NCI-H2227 (cell line): Measurements from ENCODE around the gene PWWP2B.

Source experiments
- DNase-seq: peaks from one replicate; lab custom pipeline; 2025; ENCODE audit not compliant: unreplicated experiment; lab: John Stamatoyannopoulos, UW

Gene PWWP2B

GRCh38 chr10:132455441-132455971, 58.5 kb downstream of the PWWP2B start:
- DNase-seq, result no peak

GRCh38 chr10:132455986-132456847, 59.2 kb downstream of the PWWP2B start:
- no peak for DNase-seq

DNA sequence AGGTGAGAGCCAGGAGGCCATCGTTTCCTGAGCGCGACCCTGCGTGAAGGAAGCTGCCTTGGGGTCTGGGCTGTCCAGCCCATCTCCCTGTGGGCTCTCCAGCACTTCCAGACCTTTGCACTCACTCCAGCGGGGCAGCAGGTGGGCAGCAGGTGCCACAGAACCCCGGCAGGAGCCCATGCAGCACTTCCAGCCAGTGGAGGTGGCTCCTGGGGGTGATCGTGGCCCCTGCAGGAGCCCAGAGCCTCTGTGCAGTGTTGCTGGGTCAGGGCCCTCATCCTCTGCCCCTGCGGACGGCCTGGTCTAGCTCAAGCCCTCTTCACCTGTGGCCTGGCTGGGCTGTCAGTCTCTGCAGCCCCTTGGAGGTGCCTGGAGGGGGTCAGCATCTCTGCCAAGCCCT, 59.9 kb downstream of the PWWP2B start:
- DNase-seq, result no peak

GRCh38 chr10:132457328-132458070, 60.5 kb downstream of the PWWP2B start:
- DNase-seq, result no peak

DNA sequence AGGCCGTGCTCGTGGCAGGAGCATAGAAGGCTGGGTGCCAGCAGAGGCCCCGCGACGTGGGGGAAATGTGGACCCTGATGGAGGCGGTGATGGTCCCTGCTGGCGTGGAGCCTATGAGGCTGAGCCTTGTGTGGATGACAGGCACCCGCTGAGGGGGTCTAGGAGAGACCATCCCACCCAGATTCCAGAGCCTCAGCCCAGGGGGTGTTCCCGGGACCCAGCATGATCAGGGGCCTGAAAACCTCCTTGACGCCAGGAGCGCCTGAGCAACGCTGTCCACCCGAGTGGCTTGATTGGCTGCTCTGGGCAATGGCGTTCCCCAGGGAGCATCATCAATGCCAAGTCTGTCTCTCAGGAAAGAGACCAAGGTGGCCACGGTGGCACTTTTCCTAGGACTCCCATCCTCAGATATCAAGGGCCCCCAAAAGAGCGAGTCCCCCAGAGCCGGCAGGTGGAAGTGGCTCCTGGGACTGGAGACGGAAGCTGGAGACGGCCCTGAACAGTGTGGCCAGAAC, 61.1 kb downstream of the PWWP2B start:
- no peak for DNase-seq

DNA sequence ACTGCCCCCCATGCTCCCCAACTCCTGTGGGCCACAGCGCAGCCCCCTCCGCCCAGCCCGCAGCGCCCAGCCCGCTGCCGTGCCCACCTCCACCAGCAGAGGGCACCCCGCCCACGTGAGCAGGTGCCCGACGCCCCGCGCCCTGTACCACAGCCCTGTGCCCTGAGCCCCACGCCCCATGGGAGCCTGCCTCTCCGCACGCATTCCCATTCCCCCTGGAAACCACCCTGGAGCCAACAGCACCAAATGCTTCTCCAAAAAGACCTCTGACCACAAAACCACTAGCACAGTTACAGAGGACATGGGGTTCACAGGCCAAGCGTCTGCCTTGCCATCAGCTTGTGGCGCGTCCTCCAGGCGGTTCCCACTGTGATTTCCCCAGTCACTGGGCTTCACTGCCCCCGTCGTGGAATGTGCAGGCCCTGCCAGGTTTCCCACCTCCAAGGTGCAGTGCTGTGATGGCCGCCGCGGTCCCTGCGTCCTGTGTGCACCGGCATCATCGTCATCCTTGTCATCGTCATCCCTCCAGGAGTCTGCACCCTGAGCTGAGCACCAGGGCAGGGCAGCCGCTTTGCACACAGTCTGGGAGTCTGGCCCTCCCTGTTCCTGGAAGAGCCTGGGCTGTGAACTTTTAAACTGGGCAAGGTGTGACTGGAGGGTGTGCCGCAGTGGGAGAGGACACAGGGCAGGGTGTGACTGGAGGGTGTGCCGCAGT, 61.7 kb downstream of the PWWP2B start:
- DNase-seq, result peak; percentile 34

- DNase-seq, result no peak
Measured at GRCh38 chr10:132459301-132460003, 62.5 kb downstream of the PWWP2B start.

GRCh38 chr10:132460071-132460470, 63.1 kb downstream of the PWWP2B start:
- DNase-seq, result no peak

- DNase-seq, result no peak
Measured at GRCh38 chr10:132460691-132461090, 63.7 kb downstream of the PWWP2B start.

- DNase-seq, result no peak
Measured at GRCh38 chr10:132461103-132461682, 64.2 kb downstream of the PWWP2B start.

GRCh38 chr10:132461683-132462231, 64.8 kb downstream of the PWWP2B start:
- no peak for DNase-seq

- no peak for DNase-seq
Measured at GRCh38 chr10:132462463-132463332, 65.7 kb downstream of the PWWP2B start.

DNA sequence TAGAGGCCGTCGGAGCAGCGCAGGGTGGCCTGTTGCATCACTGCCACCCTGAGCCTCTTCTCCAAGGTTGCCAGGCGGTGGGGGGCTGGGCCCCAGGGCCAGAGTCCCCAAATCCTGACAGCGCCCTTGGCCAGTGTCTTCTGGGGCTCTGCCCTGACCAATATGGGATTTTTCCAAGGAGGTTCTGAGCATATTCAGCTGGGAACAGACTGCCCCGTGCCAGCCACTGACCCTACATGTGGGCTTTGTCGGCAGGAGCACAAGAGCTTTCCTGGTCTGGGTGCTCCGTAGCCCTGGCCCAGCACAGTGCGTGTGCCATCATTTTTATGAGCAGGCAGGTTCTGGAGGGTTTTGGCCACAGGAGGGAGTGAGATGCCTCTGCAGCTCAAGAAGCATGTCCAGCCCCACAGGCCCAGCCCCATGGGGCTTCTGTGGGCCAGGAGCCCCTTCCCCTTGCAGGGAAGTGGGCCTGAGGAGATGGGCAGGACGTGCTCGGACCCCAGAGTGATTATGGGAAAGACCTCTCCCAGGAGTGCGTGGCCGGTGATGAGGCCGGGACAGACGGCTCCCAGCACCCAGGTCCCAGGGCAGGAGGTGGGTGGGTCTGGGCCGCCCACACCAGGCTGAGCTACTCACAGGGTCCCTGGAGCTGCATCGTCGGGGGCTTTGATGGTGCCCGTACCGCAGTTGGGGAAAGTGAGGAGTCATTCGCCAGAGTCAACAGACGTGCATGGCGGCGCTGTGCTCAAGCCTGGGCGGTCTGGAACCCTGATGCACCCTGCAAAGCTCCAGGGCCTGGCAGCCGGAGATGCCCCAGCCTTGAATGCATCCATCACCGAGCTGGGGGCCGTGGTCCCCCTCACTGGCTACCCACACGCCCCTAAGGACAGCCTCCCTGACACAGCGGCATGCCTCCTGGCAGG, 66.6 kb downstream of the PWWP2B start:
- no peak for DNase-seq

- DNase-seq, result no peak
Measured at GRCh38 chr10:132464256-132465192, 67.5 kb downstream of the PWWP2B start.

- DNase-seq, result no peak
Measured at GRCh38 chr10:132465193-132465888, 68.3 kb downstream of the PWWP2B start.

- no peak for DNase-seq
Measured at GRCh38 chr10:132465889-132466519, 69.0 kb downstream of the PWWP2B start.
